HS-5 (cell line): ENCODE measurements around the gene ZNF800.

Source experiments
- DNase-seq: peaks from one replicate; pipeline ENCODE4 v3.0.0-alpha.2; 2012; ENCODE audit warnings: low read depth

Gene ZNF800

GRCh38 chr7:127390186-127390816 is 2.2 kb downstream of the ZNF800 start:
- DNase-seq, result no peak

GRCh38 chr7:127389321-127389720 is 3.2 kb downstream of the ZNF800 start:
- DNase-seq, result no peak

- DNase-seq, result no peak
Observed at GRCh38 chr7:127387974-127388373, 4.5 kb downstream of the ZNF800 start.

GRCh38 chr7:127383123-127383835 is 9.2 kb downstream of the ZNF800 start:
- DNase-seq, result no peak

- no peak for DNase-seq
Observed at GRCh38 chr7:127382301-127383085, 10.0 kb downstream of the ZNF800 start.

GRCh38 chr7:127380479-127380878 is 12.0 kb downstream of the ZNF800 start:
- DNase-seq, result no peak

GRCh38 chr7:127379642-127380041 is 12.9 kb downstream of the ZNF800 start:
- DNase-seq, result no peak

GRCh38 chr7:127378537-127378936 is 14.0 kb downstream of the ZNF800 start:
- no peak for DNase-seq

GRCh38 chr7:127377425-127377824 is 15.1 kb downstream of the ZNF800 start:
- DNase-seq, result no peak

- no peak for DNase-seq
Observed at GRCh38 chr7:127375631-127376030, 16.9 kb downstream of the ZNF800 start.

GRCh38 chr7:127367679-127368078 is 24.8 kb downstream of the ZNF800 start:
- no peak for DNase-seq

- DNase-seq, result no peak
Observed at GRCh38 chr7:127366680-127367079, 25.8 kb downstream of the ZNF800 start.

GRCh38 chr7:127365957-127366315 is 26.6 kb downstream of the ZNF800 start:
- no peak for DNase-seq

- no peak for DNase-seq
Observed at GRCh38 chr7:127365164-127365956, 27.1 kb downstream of the ZNF800 start.

- no peak for DNase-seq
Observed at GRCh38 chr7:127362364-127363027, 30.0 kb downstream of the ZNF800 start.

- no peak for DNase-seq
Observed at GRCh38 chr7:127361736-127362135, 30.8 kb downstream of the ZNF800 start.

- no peak for DNase-seq
Observed at GRCh38 chr7:127359011-127359410, 33.5 kb downstream of the ZNF800 start.

- no peak for DNase-seq
Observed at GRCh38 chr7:127353897-127354296, 38.6 kb downstream of the ZNF800 start.

- DNase-seq, result no peak
Observed at GRCh38 chr7:127350586-127350985, 41.9 kb downstream of the ZNF800 start.

GRCh38 chr7:127349881-127350280 is 42.6 kb downstream of the ZNF800 start:
- no peak for DNase-seq

- DNase-seq, result no peak
Observed at GRCh38 chr7:127348247-127348631, 44.3 kb downstream of the ZNF800 start.
